Measurements from ENCODE around the gene ATP13A4. TPM values are rescaled to one million over a fixed set of nuclear protein-coding genes. Genes with fewer than 3 reads are reported as not detected.

ATP13A4 gene
- total RNA-seq, 1 donor from 2014 or later = 6.8 TPM

DNA sequence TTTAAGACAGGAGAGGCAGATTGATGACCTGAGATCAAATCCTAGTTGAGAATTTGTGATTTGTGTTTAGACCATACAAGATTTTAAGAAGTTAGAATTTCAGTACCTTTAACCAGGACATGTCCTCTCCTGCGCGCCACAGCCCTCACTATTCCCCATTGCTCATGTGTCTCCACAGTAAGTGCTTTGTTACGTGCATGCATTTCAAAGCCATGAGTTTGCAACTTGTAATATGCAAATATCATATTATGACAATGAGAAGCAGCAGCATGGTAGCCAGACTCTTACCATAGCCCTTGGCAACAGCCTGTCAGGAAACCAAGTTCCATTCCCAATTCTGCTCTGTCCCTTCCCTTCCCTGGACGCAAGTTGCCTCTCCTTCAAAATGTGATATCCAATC, 102.8 kb downstream of the ATP13A4 start:
- H3K27ac Mint-ChIP-seq = no peak overlapping the region
- DNase-seq (ENCODE audit: low spot score, unreplicated experiment) = no peak
- no peaks in the 10 kb centered on the region for H3K9me3 Mint-ChIP-seq (ENCODE audit: low read depth)
- TF ChIP-seq, protein P1, sequence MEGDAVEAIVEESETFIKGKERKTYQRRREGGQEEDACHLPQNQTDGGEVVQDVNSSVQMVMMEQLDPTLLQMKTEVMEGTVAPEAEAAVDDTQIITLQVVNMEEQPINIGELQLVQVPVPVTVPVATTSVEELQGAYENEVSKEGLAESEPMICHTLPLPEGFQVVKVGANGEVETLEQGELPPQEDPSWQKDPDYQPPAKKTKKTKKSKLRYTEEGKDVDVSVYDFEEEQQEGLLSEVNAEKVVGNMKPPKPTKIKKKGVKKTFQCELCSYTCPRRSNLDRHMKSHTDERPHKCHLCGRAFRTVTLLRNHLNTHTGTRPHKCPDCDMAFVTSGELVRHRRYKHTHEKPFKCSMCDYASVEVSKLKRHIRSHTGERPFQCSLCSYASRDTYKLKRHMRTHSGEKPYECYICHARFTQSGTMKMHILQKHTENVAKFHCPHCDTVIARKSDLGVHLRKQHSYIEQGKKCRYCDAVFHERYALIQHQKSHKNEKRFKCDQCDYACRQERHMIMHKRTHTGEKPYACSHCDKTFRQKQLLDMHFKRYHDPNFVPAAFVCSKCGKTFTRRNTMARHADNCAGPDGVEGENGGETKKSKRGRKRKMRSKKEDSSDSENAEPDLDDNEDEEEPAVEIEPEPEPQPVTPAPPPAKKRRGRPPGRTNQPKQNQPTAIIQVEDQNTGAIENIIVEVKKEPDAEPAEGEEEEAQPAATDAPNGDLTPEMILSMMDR (IDR thresholded peaks at IDR 0.05; ENCODE audit: unreplicated experiment) = no peak
- H3K27me3 Mint-ChIP-seq = peaks cover 5% of the 10 kb centered on the region
- H3K4me1 Mint-ChIP-seq (ENCODE audit: low read depth) = no peaks in the 10 kb centered on the region
- H3K36me3 Mint-ChIP-seq (ENCODE audit: insufficient read depth) = peaks cover 7% of the 10 kb centered on the region
- H3K4me3 Mint-ChIP-seq (ENCODE audit: low read depth) = no peak overlapping the region

DNA sequence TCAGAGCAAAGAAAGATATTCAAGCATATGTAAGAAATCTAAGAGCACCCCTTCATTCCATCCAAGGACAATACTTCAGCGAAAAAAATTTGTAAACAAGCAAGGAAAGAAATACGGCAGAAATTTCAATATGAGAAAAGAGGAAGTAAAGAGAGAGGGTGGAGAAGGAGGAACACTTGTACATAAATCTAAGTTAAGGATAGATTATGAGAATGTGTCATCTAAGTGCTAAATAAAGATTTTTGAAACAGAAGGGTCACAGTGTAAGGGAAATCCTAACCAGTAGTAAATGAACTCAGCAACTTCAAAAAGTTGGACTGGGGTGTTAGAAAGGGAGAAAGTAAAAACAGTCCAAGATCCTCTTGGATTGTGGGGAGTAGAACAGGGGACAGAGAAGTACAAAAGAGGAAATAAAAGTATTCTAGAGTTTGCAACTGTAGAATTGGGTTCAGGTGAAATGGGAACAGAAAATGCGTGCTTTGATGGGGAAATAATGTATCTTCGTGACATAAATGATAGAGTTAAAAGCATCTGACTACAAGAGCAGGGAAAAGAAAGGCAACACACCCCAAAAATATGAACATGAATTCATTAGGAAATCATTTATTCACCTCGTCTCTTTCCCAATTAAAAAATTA, 107.6 kb downstream of the ATP13A4 start:
- TF ChIP-seq, protein P1 (IDR thresholded peaks at IDR 0.05; ENCODE audit: unreplicated experiment) = no peak
- H3K27me3 Mint-ChIP-seq = no peaks in the 10 kb centered on the region
- H3K4me3 Mint-ChIP-seq (ENCODE audit: low read depth) = no peak overlapping the region
- peaks cover 4% of the 10 kb centered on the region for H3K36me3 Mint-ChIP-seq (ENCODE audit: insufficient read depth)
- no peaks in the 10 kb centered on the region for H3K4me1 Mint-ChIP-seq (ENCODE audit: low read depth)
- H3K27ac Mint-ChIP-seq = no peak overlapping the region
- H3K9me3 Mint-ChIP-seq (ENCODE audit: low read depth) = no peaks in the 10 kb centered on the region
- DNase-seq (ENCODE audit: low spot score, unreplicated experiment) = no peak

DNA sequence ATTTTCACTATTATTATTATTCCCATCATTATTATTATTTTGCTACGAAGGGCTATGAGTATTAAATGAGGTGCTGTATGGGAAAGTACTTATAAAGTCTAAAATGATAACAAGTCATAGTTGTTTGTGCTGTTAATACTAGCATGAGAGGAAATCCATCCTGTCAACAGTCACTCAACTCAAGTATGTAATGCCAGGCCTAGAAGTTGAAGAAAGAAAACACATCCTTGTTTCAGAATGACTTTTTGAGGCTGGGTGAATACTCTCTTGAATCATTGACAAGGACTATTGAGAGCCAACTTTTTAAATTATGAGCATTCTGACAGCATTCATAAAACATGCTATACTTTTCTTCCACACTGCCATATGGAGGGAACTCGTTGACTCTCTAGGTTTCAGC, 115.3 kb downstream of the ATP13A4 start:
- Mint-ChIP-seq H3K36me3 (ENCODE audit: insufficient read depth) (peaks cover 4% of the 10 kb centered on the region), H3K9me3 (ENCODE audit: low read depth) (no peaks in the 10 kb centered on the region), H3K27me3 (no peaks in the 10 kb centered on the region), H3K4me3 (ENCODE audit: low read depth) (no peak overlapping the region), H3K4me1 (ENCODE audit: low read depth) (no peaks in the 10 kb centered on the region), H3K27ac (no peak overlapping the region)
- TF ChIP-seq, protein P1 (IDR thresholded peaks at IDR 0.05; ENCODE audit: unreplicated experiment) = no peak
- no peak for DNase-seq (ENCODE audit: low spot score, unreplicated experiment)

DNA sequence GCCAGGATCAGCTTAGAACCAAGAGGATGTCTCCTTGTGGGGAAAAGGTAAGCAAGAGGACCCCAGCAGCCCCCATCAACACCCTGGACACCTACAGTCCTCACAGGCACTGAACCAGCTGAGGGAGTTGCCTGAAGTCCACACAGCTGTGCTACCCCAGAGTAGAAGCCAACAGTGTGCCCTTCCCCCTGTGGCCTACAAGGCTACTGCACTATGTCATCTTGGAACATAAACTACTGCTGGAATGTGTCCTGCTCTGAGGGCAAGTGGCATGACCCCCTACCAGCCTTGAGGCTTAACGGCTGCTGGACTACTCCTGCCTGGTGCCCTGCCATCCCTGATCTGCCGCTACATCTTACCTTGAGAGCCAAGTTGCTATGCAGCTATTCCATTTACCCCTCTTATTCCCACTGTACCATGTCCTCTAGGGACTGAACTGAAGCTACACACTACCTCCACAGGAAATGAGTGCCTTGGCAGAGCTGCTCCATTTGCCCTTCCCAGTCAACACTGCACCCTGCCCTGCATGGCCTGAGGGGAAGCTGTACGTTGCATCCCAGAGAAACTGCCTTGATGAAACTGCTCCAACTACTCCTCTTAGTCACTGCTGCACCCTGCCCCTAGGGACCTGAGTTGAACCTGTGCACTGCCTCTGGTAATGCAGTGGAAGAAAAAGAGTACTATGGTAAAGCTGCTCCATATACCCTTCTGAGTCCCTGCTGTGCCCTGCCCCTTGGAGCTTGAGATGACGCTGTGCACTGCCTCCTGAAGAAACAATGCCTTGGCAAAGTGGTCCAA, 135.9 kb downstream of the ATP13A4 start:
- no peak overlapping the region for H3K4me3 Mint-ChIP-seq (ENCODE audit: low read depth)
- TF ChIP-seq, protein P1 (IDR thresholded peaks at IDR 0.05; ENCODE audit: unreplicated experiment) = no peak
- H3K27me3 Mint-ChIP-seq = no peaks in the 10 kb centered on the region
- no peak for DNase-seq (ENCODE audit: low spot score, unreplicated experiment)
- H3K27ac Mint-ChIP-seq = no peak overlapping the region
- peaks cover 40% of the 10 kb centered on the region for H3K36me3 Mint-ChIP-seq (ENCODE audit: insufficient read depth)
- H3K4me1 Mint-ChIP-seq (ENCODE audit: low read depth) = peaks cover 2% of the 10 kb centered on the region
- H3K9me3 Mint-ChIP-seq (ENCODE audit: low read depth) = peaks cover 50% of the 10 kb centered on the region

DNA sequence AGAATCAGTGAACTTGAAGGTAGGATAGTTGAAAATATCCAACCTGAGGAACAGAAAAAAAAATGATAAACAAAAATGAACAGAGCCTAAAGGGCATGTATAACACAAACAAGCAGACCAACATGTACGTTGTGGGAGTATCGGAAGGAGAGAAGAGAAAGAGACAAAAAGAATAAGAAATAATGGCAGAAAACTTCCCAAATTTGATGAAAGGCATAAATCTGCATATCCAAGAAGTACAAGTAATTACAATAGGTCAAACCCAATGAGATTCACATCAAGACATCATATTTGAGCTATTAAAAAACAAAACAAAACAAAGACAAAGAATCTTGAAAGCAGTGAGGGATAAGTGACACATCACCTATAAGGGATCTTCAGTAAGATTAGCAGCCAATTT, 138.1 kb downstream of the ATP13A4 start:
- Mint-ChIP-seq H3K9me3 (ENCODE audit: low read depth) (peaks cover 36% of the 10 kb centered on the region), H3K27ac (no peak overlapping the region), H3K4me3 (ENCODE audit: low read depth) (no peak overlapping the region), H3K36me3 (ENCODE audit: insufficient read depth) (peaks cover 40% of the 10 kb centered on the region), H3K4me1 (ENCODE audit: low read depth) (no peaks in the 10 kb centered on the region), H3K27me3 (no peaks in the 10 kb centered on the region)
- TF ChIP-seq, protein P1 (IDR thresholded peaks at IDR 0.05; ENCODE audit: unreplicated experiment) = no peak
- no peak for DNase-seq (ENCODE audit: low spot score, unreplicated experiment)

All from progenitor cell of endocrine pancreas (in vitro differentiated cells).